CD14-positive monocyte (primary cell): ENCODE data around the gene DOCK1. TPM values are rescaled to one million over a fixed set of nuclear protein-coding genes. Genes with fewer than 3 reads are reported as not detected.

Experiments used
- DNase-seq, 3 donors: peaks; one replicate each; pipeline ENCODE4 v3.0.0-alpha.2; 2011 to 2022
- H2AFZ ChIP-seq: 2 replicates; pipeline ENCODE4 v1.6.0; 2012; ENCODE audit warnings: mild to moderate bottlenecking, low read depth, low read length, inconsistent platforms; ENCODE audit not compliant: insufficient read depth, poor library complexity, severe bottlenecking
- H3K27ac ChIP-seq, 2 donors: 1 replicate in 1 of 2; 2 replicates in 1 of 2; pipeline ENCODE4 v1.5.1; 2012 to 2013; ENCODE audit warnings: low read length in 2 of 2, control low read depth in 1 of 2, inconsistent platforms in 1 of 2, low read depth in 1 of 2, mild to moderate bottlenecking in 1 of 2
- H3K27me3 ChIP-seq, 2 donors: one replicate each; pipeline versions ENCODE4 v1.6.0 to v1.6.1; 2011 to 2013; ENCODE audit warnings: low read length in 2 of 2; ENCODE audit not compliant: control insufficient read depth in 2 of 2, insufficient read depth in 2 of 2
- H3K36me3 ChIP-seq, 2 donors: replicated peaks in 1 of 2; 1 replicate in 1 of 2; 2 replicates in 1 of 2; pipeline versions ENCODE4 v1.5.1 to v1.6.1; 2012 to 2013; ENCODE audit warnings: low read length in 2 of 2, control low read depth in 1 of 2, inconsistent platforms in 1 of 2, mild to moderate bottlenecking in 1 of 2; ENCODE audit not compliant: insufficient read depth in 2 of 2, control insufficient read depth in 1 of 2
- H3K4me1 ChIP-seq, 2 donors: 1 replicate in 1 of 2; 2 replicates in 1 of 2; pipeline versions ENCODE4 v1.5.1 to v1.6.1; 2012 to 2013; ENCODE audit warnings: low read length in 2 of 2, control low read depth in 1 of 2, inconsistent platforms in 1 of 2, mild to moderate bottlenecking in 1 of 2, moderate library complexity in 1 of 2; ENCODE audit not compliant: insufficient read depth in 2 of 2, control insufficient read depth in 1 of 2
- H3K4me2 ChIP-seq: replicated peaks from 2 replicates; pipeline ENCODE3; 2012; ENCODE audit warnings: low read length, moderate library complexity, mild to moderate bottlenecking; ENCODE audit not compliant: poor library complexity, severe bottlenecking; ENCODE audit errors: extremely low read depth
- H3K4me3 ChIP-seq, 3 experiments: fragments of 200-600 bp in 1 of 3; sonication (generic) in 1 of 3; replicated peaks in 1 of 3; 1 replicate in 2 of 3; 2 replicates in 1 of 3; pipeline ENCODE4 v1.5.1; 2011 to 2013; ENCODE audit warnings: low read length in 3 of 3, mild to moderate bottlenecking in 3 of 3, control low read depth in 2 of 3, low read depth in 2 of 3, inconsistent platforms in 1 of 3, moderate library complexity in 1 of 3
- H3K79me2 ChIP-seq: 2 replicates; pipeline ENCODE4 v1.6.0; 2012; ENCODE audit warnings: mild to moderate bottlenecking, control low read depth, inconsistent platforms, low read length, moderate library complexity; ENCODE audit not compliant: insufficient read depth
- H3K9ac ChIP-seq: 2 replicates; pipeline ENCODE4 v1.6.0; 2017; ENCODE audit warnings: low read length, mild to moderate bottlenecking; ENCODE audit not compliant: insufficient read depth, poor library complexity, severe bottlenecking
- H3K9me3 ChIP-seq, 2 donors: replicated peaks in 1 of 2; 1 replicate in 1 of 2; 2 replicates in 1 of 2; pipeline versions ENCODE4 v1.5.1 to v1.6.1; 2012 to 2013; ENCODE audit warnings: low read length in 2 of 2, control low read depth in 1 of 2; ENCODE audit not compliant: control insufficient read depth in 1 of 2, insufficient read depth in 1 of 2
- H4K20me1 ChIP-seq: 2 replicates; pipeline ENCODE4 v1.6.0; 2012; ENCODE audit warnings: mild to moderate bottlenecking, low read length, control low read depth, moderate library complexity; ENCODE audit not compliant: insufficient read depth
- H3K27ac Mint-ChIP-seq, 7 donors: one replicate each; pipeline ENCODE4 v1.8.0; 2020; ENCODE audit warnings: mild to moderate bottlenecking in 7 of 7, mixed read lengths in 7 of 7, moderate library complexity in 6 of 7, inconsistent platforms in 2 of 7
- H3K27me3 Mint-ChIP-seq, 3 donors: one replicate each; pipeline ENCODE4 v1.8.0; 2021 to 2022; ENCODE audit warnings: low read depth in 3 of 3, mild to moderate bottlenecking in 3 of 3, mixed read lengths in 3 of 3, moderate library complexity in 3 of 3, inconsistent platforms in 1 of 3
- H3K36me3 Mint-ChIP-seq, 2 donors: one replicate each; pipeline ENCODE4 v1.8.0; 2020; ENCODE audit warnings: mixed read lengths in 2 of 2, inconsistent platforms in 1 of 2, mild to moderate bottlenecking in 1 of 2
- H3K4me1 Mint-ChIP-seq: one replicate; pipeline ENCODE4 v1.8.0; 2020; ENCODE audit warnings: mild to moderate bottlenecking, mixed read lengths
- H3K4me3 Mint-ChIP-seq, 2 donors: one replicate each; pipeline ENCODE4 v1.8.0; 2020; ENCODE audit warnings: mild to moderate bottlenecking in 2 of 2, mixed read lengths in 2 of 2, moderate library complexity in 1 of 2
- H3K9me3 Mint-ChIP-seq, 7 donors: one replicate each; pipeline ENCODE4 v1.8.0; 2020 to 2022; ENCODE audit warnings: mixed read lengths in 7 of 7, mild to moderate bottlenecking in 6 of 7, moderate library complexity in 6 of 7, inconsistent platforms in 2 of 7
- WGBS: methylation state at CpG from one replicate; pipeline ENCODE4 v1.1.5; 2013; ENCODE audit warnings: missing lambda C conversion rate; ENCODE audit not compliant: insufficient coverage; 5-methylcytosine and 5-hydroxymethylcytosine counted together
- intact Hi-C, 2 donors: fragments of 100-400 bp; cut with micrococcal nuclease; formaldehyde crosslinking; loops; one replicate each; pipeline versions ENCODE4 v1.15.0 to v1.15.1; 2023
- polyA plus RNA-seq, 3 donors: library from polyadenylated mRNA; depleted of rRNA in 1 of 3; unstranded in 2 of 3; stranded (reverse) in 1 of 3; fragments of 300-500 nt in 2 of 3; fragments of >200 nt in 1 of 3; fragmentation: Illumina TruSeq in 2 of 3; gene quantifications; 1 replicate in 2 of 3; 2 replicates in 1 of 3; pipeline ENCODE4 v1.2.3, GENCODE V29; 2012 to 2021
- TF ChIP-seq, protein P1 (sequence below): fragments of 200-600 bp; IDR thresholded peaks from one replicate; pipeline ENCODE4 v1.8.0; 2022; ENCODE audit warnings: antibody characterized with exemption, mild to moderate bottlenecking

The DOCK1 gene
- polyA plus RNA-seq, 3 donors = 0.31 to 0.35 TPM; not detected in 1

DNA sequence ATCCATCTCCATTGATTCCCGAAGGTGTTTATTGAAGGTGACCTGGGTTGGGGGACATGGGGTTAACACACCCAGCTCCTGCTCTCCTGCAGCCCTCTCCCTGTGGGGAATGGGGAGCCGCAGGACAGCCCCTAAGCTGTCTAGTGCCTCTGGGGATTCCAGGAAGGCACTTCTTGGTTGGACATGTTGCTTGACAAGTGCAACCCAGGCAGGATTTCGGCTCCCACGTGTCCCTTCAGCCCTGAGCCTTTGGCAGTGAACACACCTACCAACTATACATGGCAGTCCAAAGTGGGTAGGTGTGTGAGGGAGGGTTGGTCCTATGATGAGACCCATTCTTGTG is 43.9 kb downstream of the DOCK1 start:
- Histone ChIP-seq H3K36me3 (no peaks in the 10 kb centered on the region), H3K79me2 (no peaks in the 10 kb centered on the region), H2AFZ (no peak overlapping the region), H3K9ac (no peak overlapping the region), H4K20me1 (no peaks in the 10 kb centered on the region), H3K9me3 (peaks cover 56 to 69% of the 10 kb centered on the region in 2 donors), H3K4me3 (no peak overlapping the region), H3K4me1 (no peaks in the 10 kb centered on the region), H3K27me3 (no peaks in the 10 kb centered on the region), H3K4me2 (no peak overlapping the region), H3K27ac (no peak overlapping the region)
- peaks cover 0 to 8% (median 3%) of the 10 kb centered on the region in 7 donors for H3K9me3 Mint-ChIP-seq
- TF ChIP-seq, protein P1, sequence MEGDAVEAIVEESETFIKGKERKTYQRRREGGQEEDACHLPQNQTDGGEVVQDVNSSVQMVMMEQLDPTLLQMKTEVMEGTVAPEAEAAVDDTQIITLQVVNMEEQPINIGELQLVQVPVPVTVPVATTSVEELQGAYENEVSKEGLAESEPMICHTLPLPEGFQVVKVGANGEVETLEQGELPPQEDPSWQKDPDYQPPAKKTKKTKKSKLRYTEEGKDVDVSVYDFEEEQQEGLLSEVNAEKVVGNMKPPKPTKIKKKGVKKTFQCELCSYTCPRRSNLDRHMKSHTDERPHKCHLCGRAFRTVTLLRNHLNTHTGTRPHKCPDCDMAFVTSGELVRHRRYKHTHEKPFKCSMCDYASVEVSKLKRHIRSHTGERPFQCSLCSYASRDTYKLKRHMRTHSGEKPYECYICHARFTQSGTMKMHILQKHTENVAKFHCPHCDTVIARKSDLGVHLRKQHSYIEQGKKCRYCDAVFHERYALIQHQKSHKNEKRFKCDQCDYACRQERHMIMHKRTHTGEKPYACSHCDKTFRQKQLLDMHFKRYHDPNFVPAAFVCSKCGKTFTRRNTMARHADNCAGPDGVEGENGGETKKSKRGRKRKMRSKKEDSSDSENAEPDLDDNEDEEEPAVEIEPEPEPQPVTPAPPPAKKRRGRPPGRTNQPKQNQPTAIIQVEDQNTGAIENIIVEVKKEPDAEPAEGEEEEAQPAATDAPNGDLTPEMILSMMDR = no peak
- H3K27me3 Mint-ChIP-seq = peaks cover 0 to 2% (median 0%) of the 10 kb centered on the region in 3 donors
- no peaks in the 10 kb centered on the region for H3K36me3 Mint-ChIP-seq
- intact Hi-C loops = no loop called here
- H3K4me1 Mint-ChIP-seq = no peaks in the 10 kb centered on the region
- WGBS = no CpG with 5 or more reads among the region's 4 CpGs
- H3K27ac Mint-ChIP-seq = no peak overlapping the region
- DNase-seq = no peak
- no peak overlapping the region for H3K4me3 Mint-ChIP-seq

DNA sequence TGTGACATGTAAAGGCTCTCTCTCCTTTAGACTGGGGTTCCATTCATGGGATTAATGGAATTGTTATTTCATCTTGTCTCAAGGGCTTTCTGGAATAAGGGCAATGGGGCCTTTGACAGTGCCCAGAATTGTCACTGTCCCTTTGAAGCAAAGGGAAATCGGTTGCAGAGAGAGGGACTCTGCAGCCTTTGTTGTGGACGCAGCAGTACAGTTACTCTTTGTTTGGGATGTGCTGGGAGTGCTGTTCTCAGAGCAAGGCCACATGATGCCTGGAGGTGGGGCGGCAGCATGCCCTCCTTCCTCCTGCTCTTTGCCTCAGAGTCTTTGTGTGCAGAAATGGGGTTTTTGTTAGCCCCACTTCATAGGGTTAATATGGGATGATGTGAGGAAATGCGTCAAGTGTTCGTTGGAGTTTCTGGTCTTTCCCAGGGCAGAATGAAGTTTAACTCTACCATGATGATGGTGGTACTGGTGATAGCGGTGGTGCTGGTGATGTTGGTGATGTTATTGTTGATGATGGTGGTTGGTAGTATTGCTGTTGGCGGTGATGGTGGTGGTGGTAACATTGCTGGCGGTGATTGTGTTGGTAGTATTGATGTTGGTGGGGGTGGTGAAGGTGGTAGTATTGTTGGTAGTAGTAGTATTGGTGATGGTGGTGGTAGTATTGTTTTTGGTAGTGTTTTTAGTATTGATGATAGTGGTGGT is 45.3 kb downstream of the DOCK1 start:
- 98% methylated on average over 8 of the region's 8 CpGs for WGBS
- no peak overlapping the region for H3K27ac Mint-ChIP-seq
- DNase-seq = no peak
- H3K9me3 Mint-ChIP-seq = peaks cover 0 to 8% (median 2%) of the 10 kb centered on the region in 7 donors
- Histone ChIP-seq H4K20me1 (no peaks in the 10 kb centered on the region), H3K9me3 (peaks cover 54 to 69% of the 10 kb centered on the region in 2 donors), H3K27ac (no peak overlapping the region), H3K4me3 (no peak overlapping the region), H2AFZ (no peak overlapping the region), H3K9ac (no peak overlapping the region), H3K27me3 (no peaks in the 10 kb centered on the region), H3K4me2 (no peak overlapping the region), H3K4me1 (no peaks in the 10 kb centered on the region), H3K36me3 (no peaks in the 10 kb centered on the region), H3K79me2 (no peaks in the 10 kb centered on the region)
- no peaks in the 10 kb centered on the region for H3K4me1 Mint-ChIP-seq
- no peaks in the 10 kb centered on the region for H3K36me3 Mint-ChIP-seq
- TF ChIP-seq, protein P1 = no peak
- H3K27me3 Mint-ChIP-seq = peaks cover 0 to 2% (median 0%) of the 10 kb centered on the region in 3 donors
- intact Hi-C loops = no loop called here
- H3K4me3 Mint-ChIP-seq = no peak overlapping the region
